IPS DF 6.9 (cell line): ENCODE measurements around the gene FAM181A.

Experiments
- DNase-seq: peaks from one replicate; pipeline ENCODE4 v3.0.0-alpha.2; 2013; ENCODE audit warnings: low read depth, low spot score
- H3K27ac ChIP-seq: one replicate; pipeline ENCODE4 v1.5.1; 2013; ENCODE audit warnings: low read length, control low read depth
- H3K27me3 ChIP-seq: 2 replicates; pipeline ENCODE4 v1.6.1; 2013; ENCODE audit warnings: mild to moderate bottlenecking, low read length; ENCODE audit not compliant: control insufficient read depth, insufficient read depth
- H3K36me3 ChIP-seq: 2 replicates; pipeline ENCODE4 v1.6.1; 2013; ENCODE audit warnings: low read length; ENCODE audit not compliant: control insufficient read depth, insufficient read depth
- H3K4me1 ChIP-seq: 2 replicates; pipeline ENCODE4 v1.6.1; 2013; ENCODE audit warnings: low read length; ENCODE audit not compliant: control insufficient read depth, insufficient read depth
- H3K4me3 ChIP-seq: 2 replicates; pipeline ENCODE4 v1.5.1; 2013; ENCODE audit warnings: mild to moderate bottlenecking, low read length
- H3K9me3 ChIP-seq: 2 replicates; pipeline ENCODE4 v1.6.1; 2013; ENCODE audit warnings: low read length, inconsistent platforms; ENCODE audit not compliant: control insufficient read depth, insufficient read depth
- WGBS: extraction: QIAGEN DNeasy Blood & Tissue Kit; methylation state at CpG from one replicate; pipeline ENCODE4 v1.1.7; 2013; ENCODE audit warnings: mixed read lengths, missing lambda C conversion rate; ENCODE audit not compliant: insufficient read length, insufficient coverage; 5-methylcytosine and 5-hydroxymethylcytosine counted together

FAM181A gene

GRCh38 chr14:93941293-93941910 lies 14.3 kb downstream of the FAM181A start:
- Histone ChIP-seq H3K36me3 (no peaks in the 10 kb centered on the region), H3K4me1 (0 out of 2 replicates have a peak, but pooled peaks cover 2% of the 10 kb centered on the region), H3K27me3 (peaks cover 4% of the 10 kb centered on the region; the same call in 1 of the 2 replicates), H3K27ac (no peak overlapping the region), H3K9me3 (no peaks in the 10 kb centered on the region), H3K4me3 (no peak overlapping the region)
- no CpG with 5 or more reads among the region's 16 CpGs for WGBS
- no peak for DNase-seq

- no CpG with 5 or more reads among the region's 10 CpGs for WGBS
- no peak for DNase-seq
Observed at GRCh38 chr14:93943052-93943451, 15.9 kb downstream of the FAM181A start.

GRCh38 chr14:93943930-93944329 lies 16.8 kb downstream of the FAM181A start:
- no peaks in the 10 kb centered on the region for H3K9me3 ChIP-seq
- no peaks in the 10 kb centered on the region for H3K36me3 ChIP-seq
- WGBS = no CpG with 5 or more reads among the region's 9 CpGs

More at GRCh38 chr14:93943052-93943451, 15.9 kb downstream of the FAM181A start:
- no peak overlapping the region for H3K27ac ChIP-seq
- H3K4me1 ChIP-seq = 0 out of 2 replicates have a peak, but pooled peaks cover 2% of the 10 kb centered on the region
- no peaks in the 10 kb centered on the region for H3K36me3 ChIP-seq
- no peak overlapping the region for H3K4me3 ChIP-seq
- H3K9me3 ChIP-seq = no peaks in the 10 kb centered on the region
- H3K27me3 ChIP-seq = peaks cover 4% of the 10 kb centered on the region; the same call in 1 of the 2 replicates

GRCh38 chr14:93944348-93945069 lies 17.4 kb downstream of the FAM181A start:
- H3K36me3 ChIP-seq = no peaks in the 10 kb centered on the region
- no peak overlapping the region for H3K4me3 ChIP-seq
- H3K9me3 ChIP-seq = no peaks in the 10 kb centered on the region
- WGBS = no CpG with 5 or more reads among the region's 16 CpGs
- H3K4me1 ChIP-seq = no peaks in the 10 kb centered on the region
- no peak for DNase-seq
- H3K27ac ChIP-seq = no peak overlapping the region
- H3K27me3 ChIP-seq = no peaks in the 10 kb centered on the region

More at GRCh38 chr14:93943930-93944329, 16.8 kb downstream of the FAM181A start:
- H3K4me1 ChIP-seq = 0 out of 2 replicates have a peak, but pooled peaks cover 2% of the 10 kb centered on the region
- H3K27ac ChIP-seq = no peak overlapping the region
- DNase-seq = no peak
- no peak overlapping the region for H3K4me3 ChIP-seq
- no peaks in the 10 kb centered on the region; the same call in 1 of the 2 replicates for H3K27me3 ChIP-seq

GRCh38 chr14:93945070-93945399 lies 17.9 kb downstream of the FAM181A start:
- Histone ChIP-seq H3K27me3 (no peaks in the 10 kb centered on the region), H3K36me3 (no peaks in the 10 kb centered on the region), H3K27ac (no peak overlapping the region), H3K9me3 (no peaks in the 10 kb centered on the region), H3K4me3 (no peak overlapping the region), H3K4me1 (no peaks in the 10 kb centered on the region)
- WGBS = no CpG with 5 or more reads among the region's 5 CpGs
- DNase-seq = no peak

GRCh38 chr14:93946104-93946503 lies 19.0 kb downstream of the FAM181A start:
- no peaks in the 10 kb centered on the region for H3K4me1 ChIP-seq
- no peaks in the 10 kb centered on the region for H3K27me3 ChIP-seq
- no peaks in the 10 kb centered on the region for H3K9me3 ChIP-seq
- H3K27ac ChIP-seq = no peak overlapping the region
- no peaks in the 10 kb centered on the region for H3K36me3 ChIP-seq
- no peak overlapping the region for H3K4me3 ChIP-seq
- no CpG with 5 or more reads among the region's 6 CpGs for WGBS
- DNase-seq = no peak

GRCh38 chr14:93946541-93947090 lies 19.5 kb downstream of the FAM181A start:
- no peak overlapping the region for H3K27ac ChIP-seq
- no peak overlapping the region for H3K4me3 ChIP-seq
- H3K4me1 ChIP-seq = no peaks in the 10 kb centered on the region
- DNase-seq = no peak
- no peaks in the 10 kb centered on the region for H3K9me3 ChIP-seq
- no CpG with 5 or more reads among the region's 7 CpGs for WGBS
- no peaks in the 10 kb centered on the region for H3K36me3 ChIP-seq
- H3K27me3 ChIP-seq = no peaks in the 10 kb centered on the region

- Histone ChIP-seq H3K9me3 (no peaks in the 10 kb centered on the region), H3K4me3 (no peak overlapping the region), H3K27me3 (no peaks in the 10 kb centered on the region), H3K4me1 (no peaks in the 10 kb centered on the region), H3K36me3 (no peaks in the 10 kb centered on the region), H3K27ac (no peak overlapping the region)
- DNase-seq = no peak
- WGBS = no CpG with 5 or more reads among the region's 19 CpGs
Observed at GRCh38 chr14:93947282-93947681, 20.1 kb downstream of the FAM181A start.

GRCh38 chr14:93949511-93950075 lies 22.4 kb downstream of the FAM181A start:
- no peak overlapping the region for H3K4me3 ChIP-seq
- H3K27ac ChIP-seq = no peak overlapping the region
- no peaks in the 10 kb centered on the region; the same call in 1 of the 2 replicates for H3K4me1 ChIP-seq
- no peaks in the 10 kb centered on the region for H3K27me3 ChIP-seq
- H3K9me3 ChIP-seq = no peaks in the 10 kb centered on the region
- WGBS = no CpG with 5 or more reads among the region's 13 CpGs
- H3K36me3 ChIP-seq = no peaks in the 10 kb centered on the region
- DNase-seq = no peak

- Histone ChIP-seq H3K36me3 (no peaks in the 10 kb centered on the region), H3K4me1 (peaks cover 1% of the 10 kb centered on the region; the same call in 1 of the 2 replicates), H3K4me3 (no peak overlapping the region), H3K27ac (no peak overlapping the region), H3K9me3 (no peaks in the 10 kb centered on the region), H3K27me3 (no peaks in the 10 kb centered on the region)
- no CpG with 5 or more reads among the region's 20 CpGs for WGBS
- no peak for DNase-seq
Observed at GRCh38 chr14:93950948-93951634, 23.9 kb downstream of the FAM181A start.
